ENCODE data around the gene RGS9BP.
"Not testable (repeated sequence)": the region's sequence is repeated elsewhere in the genome, so short reads cannot be mapped to it uniquely, and the experiment has no call there.

- TF ChIP-seq CTCF (IDR thresholded peaks at IDR 0.05; ENCODE audit: insufficient read depth, low read length); SPI1 (IDR thresholded peaks at IDR 0.05; ENCODE audit: borderline replicate concordance, low read depth); POLR2AphosphoS5 (IDR thresholded peaks at IDR 0.05; ENCODE audit: low read depth); REST (IDR thresholded peaks at IDR 0.05; ENCODE audit: insufficient replicate concordance, low read depth): not testable (repeated sequence)
Measured at GRCh38 chr19:32656379-32656778, 19.3 kb upstream of the RGS9BP start.
